ENCODE measurements around the gene RHBDL2. TPM values are rescaled to one million over a fixed set of nuclear protein-coding genes. Genes with fewer than 3 reads are reported as not detected.

RHBDL2 gene
- total and polyA plus RNA-seq, 9 of the 15 experiments (the other 6 are each of a cell fraction or from before 2014, with no cell fraction given) = not detected

DNA sequence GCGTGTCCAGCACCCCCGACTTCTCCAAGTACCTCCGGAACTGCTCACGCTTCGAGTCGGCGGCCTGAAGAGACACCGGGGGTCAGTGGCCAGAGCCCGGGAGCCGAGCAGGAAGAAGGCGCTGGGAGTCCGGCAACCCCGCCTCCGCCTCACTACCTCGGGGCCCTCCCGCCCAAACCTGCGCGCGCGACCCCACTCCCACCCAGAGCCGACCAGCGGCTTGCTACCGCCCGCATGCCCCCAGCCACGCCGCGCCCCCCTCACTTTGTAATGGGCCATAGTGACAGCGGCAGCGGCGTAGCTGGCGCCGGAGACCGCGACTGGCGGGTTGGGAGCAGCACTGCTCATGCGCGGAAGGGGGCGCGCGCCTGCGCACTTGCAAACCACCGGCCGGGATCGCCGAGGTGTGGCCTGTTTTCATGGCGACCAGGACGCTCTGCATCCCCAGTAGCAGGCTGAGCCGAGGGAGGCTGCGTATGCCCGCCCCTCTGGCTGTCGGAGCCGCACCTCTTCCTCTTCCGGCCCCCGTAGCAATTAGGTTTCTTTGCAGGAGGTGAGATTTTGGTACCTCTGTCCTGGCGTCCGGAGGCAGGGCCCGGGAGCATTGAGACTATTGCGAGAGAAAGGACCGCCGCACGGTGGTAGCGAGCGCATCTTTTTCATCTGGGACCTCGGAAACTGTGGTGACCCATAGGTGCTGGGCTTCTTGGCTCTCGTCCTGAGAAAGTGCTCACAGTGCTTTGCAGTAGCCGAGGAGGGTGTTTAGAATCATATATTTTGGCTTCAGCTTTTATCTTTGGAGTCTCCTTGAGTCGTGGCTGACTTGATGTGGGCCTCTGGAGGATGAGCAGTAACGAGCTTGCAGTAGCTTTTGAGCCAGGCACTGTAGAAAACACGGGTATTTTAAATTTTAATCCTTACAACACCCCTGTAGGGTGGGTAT is 68.3 kb downstream of the RHBDL2 start, which contains the start of gene MYCBP (continued):
- TF ChIP-seq, protein P1, sequence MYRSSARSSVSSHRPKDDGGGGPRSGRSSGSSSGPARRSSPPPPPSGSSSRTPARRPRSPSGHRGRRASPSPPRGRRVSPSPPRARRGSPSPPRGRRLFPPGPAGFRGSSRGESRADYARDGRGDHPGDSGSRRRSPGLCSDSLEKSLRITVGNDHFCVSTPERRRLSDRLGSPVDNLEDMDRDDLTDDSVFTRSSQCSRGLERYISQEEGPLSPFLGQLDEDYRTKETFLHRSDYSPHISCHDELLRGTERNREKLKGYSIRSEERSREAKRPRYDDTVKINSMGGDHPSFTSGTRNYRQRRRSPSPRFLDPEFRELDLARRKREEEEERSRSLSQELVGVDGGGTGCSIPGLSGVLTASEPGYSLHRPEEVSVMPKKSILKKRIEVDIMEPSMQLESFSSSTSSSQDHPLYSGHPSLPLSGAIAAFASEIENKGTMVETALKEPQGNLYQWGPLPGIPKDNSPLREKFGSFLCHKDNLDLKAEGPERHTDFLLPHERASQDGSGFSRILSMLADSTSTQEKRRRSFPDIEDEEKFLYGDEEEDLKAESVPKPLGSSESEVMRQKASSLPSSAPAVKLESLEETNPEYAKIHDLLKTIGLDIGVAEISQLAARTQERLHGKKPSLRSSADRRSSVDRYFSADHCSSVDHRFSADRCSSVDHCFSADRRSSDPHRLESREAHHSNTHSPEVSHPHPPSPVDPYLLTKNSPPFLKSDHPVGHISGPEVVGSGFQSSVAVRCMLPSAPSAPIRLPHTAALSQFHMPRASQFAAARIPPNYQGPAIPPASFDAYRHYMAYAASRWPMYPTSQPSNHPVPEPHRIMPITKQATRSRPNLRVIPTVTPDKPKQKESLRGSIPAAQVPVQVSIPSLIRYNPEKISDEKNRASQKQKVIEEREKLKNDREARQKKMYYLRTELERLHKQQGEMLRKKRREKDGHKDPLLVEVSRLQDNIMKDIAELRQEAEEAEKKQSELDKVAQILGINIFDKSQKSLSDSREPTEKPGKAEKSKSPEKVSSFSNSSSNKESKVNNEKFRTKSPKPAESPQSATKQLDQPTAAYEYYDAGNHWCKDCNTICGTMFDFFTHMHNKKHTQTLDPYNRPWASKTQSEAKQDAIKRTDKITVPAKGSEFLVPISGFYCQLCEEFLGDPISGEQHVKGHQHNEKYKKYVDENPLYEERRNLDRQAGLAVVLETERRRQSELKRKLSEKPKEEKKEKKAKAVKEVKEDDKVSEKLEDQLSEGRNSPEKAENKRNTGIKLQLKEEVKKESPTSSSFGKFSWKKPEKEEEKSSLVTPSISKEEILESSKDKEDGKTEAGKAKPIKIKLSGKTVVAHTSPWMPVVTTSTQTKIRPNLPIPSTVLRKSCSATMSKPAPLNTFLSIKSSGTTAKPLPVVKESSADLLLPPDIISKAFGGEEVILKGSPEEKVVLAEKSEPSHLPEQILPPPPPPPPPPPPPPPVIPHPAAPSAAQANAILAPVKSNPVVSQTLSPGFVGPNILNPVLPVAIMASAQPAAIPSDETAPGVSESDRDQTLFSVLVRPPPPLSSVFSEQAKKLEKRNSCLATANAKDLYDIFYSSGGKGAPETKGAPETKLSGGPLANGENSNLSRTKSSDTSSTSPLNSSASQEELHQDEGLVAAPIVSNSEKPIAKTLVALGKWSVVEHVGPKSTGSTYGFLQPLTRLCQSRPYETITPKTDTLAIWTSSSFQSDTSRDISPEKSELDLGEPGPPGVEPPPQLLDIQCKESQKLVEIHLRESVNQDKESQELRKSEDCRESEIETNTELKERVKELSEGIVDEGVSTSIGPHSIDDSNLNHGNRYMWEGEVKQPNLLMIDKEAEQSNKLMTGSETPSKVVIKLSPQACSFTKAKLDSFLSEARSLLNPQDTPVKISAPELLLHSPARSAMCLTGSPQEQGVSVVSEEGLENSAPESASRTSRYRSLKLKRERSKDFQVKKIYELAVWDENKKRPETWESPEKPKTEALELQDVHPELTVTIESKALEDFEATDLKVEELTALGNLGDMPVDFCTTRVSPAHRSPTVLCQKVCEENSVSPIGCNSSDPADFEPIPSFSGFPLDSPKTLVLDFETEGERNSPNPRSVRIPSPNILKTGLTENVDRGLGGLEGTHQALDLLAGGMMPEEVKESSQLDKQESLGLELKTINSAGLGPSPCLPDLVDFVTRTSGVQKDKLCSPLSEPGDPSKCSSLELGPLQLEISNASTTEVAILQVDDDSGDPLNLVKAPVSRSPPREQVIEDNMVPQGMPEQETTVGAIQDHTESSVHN (IDR thresholded peaks at IDR 0.05; ENCODE audit: borderline replicate concordance in 1 of 2, low read depth in 1 of 2) = no peak
- TF ChIP-seq, protein P2, sequence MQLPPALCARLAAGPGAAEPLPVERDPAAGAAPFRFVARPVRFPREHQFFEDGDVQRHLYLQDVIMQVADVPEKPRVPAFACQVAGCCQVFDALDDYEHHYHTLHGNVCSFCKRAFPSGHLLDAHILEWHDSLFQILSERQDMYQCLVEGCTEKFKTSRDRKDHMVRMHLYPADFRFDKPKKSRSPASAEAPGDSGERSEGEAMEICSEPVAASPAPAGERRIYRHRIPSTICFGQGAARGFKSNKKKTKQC (CRISPR knock-in tag; IDR thresholded peaks at IDR 0.05) = peak; percentile 78
- TF ChIP-seq RBBP5 (IDR thresholded peaks at IDR 0.05; ENCODE audit: borderline replicate concordance, insufficient read depth, low read length, poor library complexity, severe bottlenecking) = peak; percentile 84
- TF ChIP-seq RFX7 (CRISPR knock-in tag; IDR thresholded peaks at IDR 0.05) = no peak
- no peak for TF ChIP-seq TAF9B (IDR thresholded peaks at IDR 0.05; ENCODE audit: partially characterized antibody)
- peak; percentile 90 for TF ChIP-seq POLR2B (IDR thresholded peaks at IDR 0.05; ENCODE audit: low read depth, partially characterized antibody)
- TF ChIP-seq NFXL1 (CRISPR knock-in tag; IDR thresholded peaks at IDR 0.05) = no peak
- no peak for TF ChIP-seq HNRNPH1 (optimal IDR thresholded peaks at IDR 0.05; ENCODE audit: low read depth, low read length)
- TF ChIP-seq NCOA6 (IDR thresholded peaks at IDR 0.05) = no peak
- TF ChIP-seq GATAD2A (IDR thresholded peaks at IDR 0.05) = no peak
- no peak for TF ChIP-seq ZNF143 (CRISPR knock-in tag; IDR thresholded peaks at IDR 0.05)
- peak; percentile 85 for TF ChIP-seq ETV5 (CRISPR knock-in tag; IDR thresholded peaks at IDR 0.05; ENCODE audit: low read depth)
- TF ChIP-seq, protein P3, sequence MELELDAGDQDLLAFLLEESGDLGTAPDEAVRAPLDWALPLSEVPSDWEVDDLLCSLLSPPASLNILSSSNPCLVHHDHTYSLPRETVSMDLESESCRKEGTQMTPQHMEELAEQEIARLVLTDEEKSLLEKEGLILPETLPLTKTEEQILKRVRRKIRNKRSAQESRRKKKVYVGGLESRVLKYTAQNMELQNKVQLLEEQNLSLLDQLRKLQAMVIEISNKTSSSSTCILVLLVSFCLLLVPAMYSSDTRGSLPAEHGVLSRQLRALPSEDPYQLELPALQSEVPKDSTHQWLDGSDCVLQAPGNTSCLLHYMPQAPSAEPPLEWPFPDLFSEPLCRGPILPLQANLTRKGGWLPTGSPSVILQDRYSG (tag; conservative IDR thresholded peaks at IDR 0.05; ENCODE audit: low read depth) = no peak
- TF ChIP-seq, protein P4, sequence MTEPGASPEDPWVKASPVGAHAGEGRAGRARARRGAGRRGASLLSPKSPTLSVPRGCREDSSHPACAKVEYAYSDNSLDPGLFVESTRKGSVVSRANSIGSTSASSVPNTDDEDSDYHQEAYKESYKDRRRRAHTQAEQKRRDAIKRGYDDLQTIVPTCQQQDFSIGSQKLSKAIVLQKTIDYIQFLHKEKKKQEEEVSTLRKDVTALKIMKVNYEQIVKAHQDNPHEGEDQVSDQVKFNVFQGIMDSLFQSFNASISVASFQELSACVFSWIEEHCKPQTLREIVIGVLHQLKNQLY (CRISPR knock-in tag; conservative IDR thresholded peaks at IDR 0.05) = no peak
- TF ChIP-seq RBM34 (IDR thresholded peaks at IDR 0.05; ENCODE audit: borderline replicate concordance, insufficient read depth, low read length) = peak; percentile 30; the same call in 1 of the 2 replicates
- TF ChIP-seq L3MBTL2 (IDR thresholded peaks at IDR 0.05) = peak; percentile 37; the same call in 1 of the 2 replicates

All from K562 (cell line).